ENCODE data around the gene KCNT2. TPM values are rescaled to one million over a fixed set of nuclear protein-coding genes. Genes with fewer than 3 reads are reported as not detected.

The KCNT2 gene
- total RNA-seq, 4 donors from 2014 or later, result 6.5 to 16.6 (median 8.0) TPM

GRCh38 chr1:196486346-196486745, 121.9 kb downstream of the KCNT2 start:
- Histone ChIP-seq H3K4me1 (peaks cover 0 to 6% (median 0%) of the 10 kb centered on the region in 4 donors), H3K9me3 (no peaks in the 10 kb centered on the region), H3K27me3 (no peaks in the 10 kb centered on the region), H3K4me3 (no peak overlapping the region), H3K27ac (replicated peaks in 1 of 4) (no peak overlapping the region), H3K36me3 (no peaks in the 10 kb centered on the region)
- TF ChIP-seq POLR2A (IDR thresholded peaks at IDR 0.05; ENCODE audit: low read depth) (no peak), CTCF (IDR thresholded peaks at IDR 0.05) (no peak), EP300 (IDR thresholded peaks at IDR 0.05) (no peak), POLR2AphosphoS5 (IDR thresholded peaks at IDR 0.05) (no peak)
- intact Hi-C loops (cut with DNase I), result no loop called here
- no peak for DNase-seq (ENCODE audit: extremely low spot score)

GRCh38 chr1:196481616-196482015, 126.6 kb downstream of the KCNT2 start:
- Histone ChIP-seq H3K36me3 (no peaks in the 10 kb centered on the region), H3K4me3 (no peak overlapping the region), H3K27ac (replicated peaks in 1 of 4) (no peak overlapping the region), H3K9me3 (no peaks in the 10 kb centered on the region), H3K27me3 (no peaks in the 10 kb centered on the region), H3K4me1 (no peaks in the 10 kb centered on the region)
- WGBS, result 94% methylated on average over 2 of the region's 2 CpGs
- no peak for TF ChIP-seq POLR2AphosphoS5 (IDR thresholded peaks at IDR 0.05)
- TF ChIP-seq EP300 (IDR thresholded peaks at IDR 0.05), result no peak
- no peak for TF ChIP-seq POLR2A (IDR thresholded peaks at IDR 0.05; ENCODE audit: low read depth)
- no peak for TF ChIP-seq CTCF (IDR thresholded peaks at IDR 0.05)
- DNase-seq (ENCODE audit: extremely low spot score), result no peak
- intact Hi-C loops (cut with DNase I), result no loop called here

GRCh38 chr1:196477262-196477661, 131.0 kb downstream of the KCNT2 start:
- intact Hi-C loops (cut with DNase I), result no loop called here
- H3K27ac ChIP-seq (replicated peaks in 1 of 4), result no peak overlapping the region
- no peak overlapping the region for H3K4me3 ChIP-seq
- 93% methylated on average over 2 of the region's 2 CpGs for WGBS
- DNase-seq (ENCODE audit: extremely low spot score), result no peak
- H3K9me3 ChIP-seq, result no peaks in the 10 kb centered on the region
- no peaks in the 10 kb centered on the region for H3K27me3 ChIP-seq
- TF ChIP-seq EP300 (IDR thresholded peaks at IDR 0.05) (no peak), CTCF (IDR thresholded peaks at IDR 0.05) (no peak), POLR2A (IDR thresholded peaks at IDR 0.05; ENCODE audit: low read depth) (no peak), POLR2AphosphoS5 (IDR thresholded peaks at IDR 0.05) (no peak)
- H3K4me1 ChIP-seq, result no peaks in the 10 kb centered on the region
- H3K36me3 ChIP-seq, result no peaks in the 10 kb centered on the region

- no peaks in the 10 kb centered on the region for H3K9me3 ChIP-seq
- H3K4me1 ChIP-seq, result peaks cover 0 to 35% (median 10%) of the 10 kb centered on the region in 4 donors
- intact Hi-C loops (cut with DNase I), result no loop called here
- H3K36me3 ChIP-seq, result no peaks in the 10 kb centered on the region
- no peak for DNase-seq (ENCODE audit: extremely low spot score)
- peak overlapping the region in 1 of 4 donors; percentile 5 for H3K27ac ChIP-seq (replicated peaks in 1 of 4)
- no peak for TF ChIP-seq EP300 (IDR thresholded peaks at IDR 0.05)
- TF ChIP-seq POLR2A (IDR thresholded peaks at IDR 0.05; ENCODE audit: low read depth), result no peak
- no peak for TF ChIP-seq POLR2AphosphoS5 (IDR thresholded peaks at IDR 0.05)
- no peak overlapping the region for H3K4me3 ChIP-seq
- no peaks in the 10 kb centered on the region for H3K27me3 ChIP-seq
- WGBS, result 43% methylated on average over 1 of the region's 1 CpG
Observed at GRCh38 chr1:196467230-196467925, 140.9 kb downstream of the KCNT2 start.

- Histone ChIP-seq H3K27ac (replicated peaks in 1 of 4) (peak overlapping the region in 1 of 4 donors; percentile 5), H3K27me3 (no peaks in the 10 kb centered on the region), H3K4me1 (peaks cover 0 to 35% (median 12%) of the 10 kb centered on the region in 4 donors), H3K4me3 (no peak overlapping the region), H3K36me3 (no peaks in the 10 kb centered on the region), H3K9me3 (no peaks in the 10 kb centered on the region)
- intact Hi-C loops (cut with DNase I), result no loop called here
- TF ChIP-seq POLR2AphosphoS5 (IDR thresholded peaks at IDR 0.05), result no peak
- DNase-seq (ENCODE audit: extremely low spot score), result no peak
- 100% methylated on average over 1 of the region's 1 CpG for WGBS
Observed at GRCh38 chr1:196466654-196467053, 141.6 kb downstream of the KCNT2 start.
